Upper lobe of left lung (tissue), 4 donors: ENCODE data around the gene PPP1R15B.

ENCODE experiments used
- CTCF ChIP-seq, 6 experiments: fragments of 450-650 bp in 4 of 6; fragments of 200-600 bp in 2 of 6; sonication (generic) in 2 of 6; IDR thresholded peaks; one replicate each; pipeline ENCODE4 v1.5.1; 2016 to 2019; ENCODE audit warnings: antibody characterized with exemption in 6 of 6
- EP300 ChIP-seq, 4 donors: sonication (generic); formaldehyde crosslinking; IDR thresholded peaks; one replicate each; pipeline ENCODE4 v1.5.1; 2017; ENCODE audit warnings: antibody characterized with exemption in 4 of 4, control low read depth in 2 of 4
- POLR2A ChIP-seq, 4 donors: fragments of 450-650 bp; IDR thresholded peaks; one replicate each; pipeline ENCODE4 v1.5.1; 2016 to 2017; ENCODE audit warnings: antibody characterized with exemption in 4 of 4, mild to moderate bottlenecking in 2 of 4

DNA sequence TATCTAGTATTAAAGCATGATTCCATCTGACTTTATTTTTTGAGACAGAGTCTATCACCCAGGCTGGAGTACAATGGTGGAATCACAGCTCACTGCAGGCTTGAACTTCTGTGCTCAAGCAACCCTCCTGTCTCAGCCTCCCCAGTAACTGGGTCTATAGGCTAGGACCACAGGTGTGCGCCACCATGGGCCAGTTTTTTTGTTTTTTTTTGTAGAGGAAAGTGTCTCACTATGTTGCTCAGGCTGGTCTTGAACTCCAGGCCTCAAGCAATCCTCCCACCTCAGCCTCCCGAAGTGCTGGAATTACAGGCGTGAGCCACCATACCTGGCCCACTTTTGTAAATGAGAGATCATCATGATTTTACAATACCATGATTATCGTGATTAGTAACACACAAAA, 9.2 kb downstream of the PPP1R15B start:
- TF ChIP-seq POLR2A (IDR thresholded peaks at IDR 0.05) (no peak), CTCF (IDR thresholded peaks at IDR 0.05) (no peak), EP300 (IDR thresholded peaks at IDR 0.05) (no peak)
